ENCODE data around the gene GTF3A. TPM values are rescaled to one million over a fixed set of nuclear protein-coding genes. Genes with fewer than 3 reads are reported as not detected.

Gene GTF3A
- total and polyA plus RNA-seq, 9 of the 15 experiments (the other 6 are each of a cell fraction or from before 2014, with no cell fraction given): 47.5 to 303 (median 174) TPM

DNA sequence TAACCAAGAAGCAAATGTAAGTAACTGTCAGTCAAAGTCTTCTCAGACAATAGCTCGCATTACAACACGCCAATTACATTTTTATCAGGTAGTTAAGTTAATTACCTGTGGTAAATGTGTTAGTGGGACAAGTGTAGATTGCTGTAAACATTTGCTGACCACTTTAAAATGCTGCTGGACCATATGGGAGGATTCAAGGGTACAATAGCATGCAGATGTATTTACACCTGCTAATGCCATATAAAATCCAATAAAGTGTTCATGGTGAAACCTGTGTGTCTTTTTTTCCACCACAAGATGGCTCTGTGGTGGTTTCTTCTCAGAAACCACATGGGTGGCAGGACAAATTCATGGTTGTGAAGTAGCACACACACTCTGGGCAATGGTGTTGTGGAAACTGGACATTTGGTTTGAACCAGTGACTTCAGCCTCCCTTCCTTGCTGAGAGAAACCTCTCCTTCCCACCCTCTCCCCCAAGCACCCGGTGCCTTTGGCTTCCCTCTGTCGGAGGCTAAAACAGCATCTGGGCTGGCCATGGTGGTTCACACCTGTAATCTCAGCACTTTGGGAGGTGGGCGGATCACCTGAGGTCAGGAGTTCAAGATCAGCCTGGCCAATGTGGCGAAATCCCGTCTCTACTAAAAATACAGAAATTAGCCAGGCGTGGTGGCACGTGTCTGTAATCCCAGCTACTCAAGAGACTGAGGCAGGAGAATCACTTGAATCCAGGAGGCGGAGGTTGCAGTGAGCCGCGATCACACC, 18.1 kb upstream of the GTF3A start (continued):
- no peak for TF ChIP-seq MYNN (IDR thresholded peaks at IDR 0.05)
- no peak for TF ChIP-seq MYNN (CRISPR knock-in tag; IDR thresholded peaks at IDR 0.05)
- TF ChIP-seq GABPB2 (CRISPR knock-in tag; conservative IDR thresholded peaks at IDR 0.05): no peak
- TF ChIP-seq NR2C2 (CRISPR knock-in tag; IDR thresholded peaks at IDR 0.05): no peak
- no peak for TF ChIP-seq NR2C2 (tag; IDR thresholded peaks at IDR 0.05)
- TF ChIP-seq, protein P1, sequence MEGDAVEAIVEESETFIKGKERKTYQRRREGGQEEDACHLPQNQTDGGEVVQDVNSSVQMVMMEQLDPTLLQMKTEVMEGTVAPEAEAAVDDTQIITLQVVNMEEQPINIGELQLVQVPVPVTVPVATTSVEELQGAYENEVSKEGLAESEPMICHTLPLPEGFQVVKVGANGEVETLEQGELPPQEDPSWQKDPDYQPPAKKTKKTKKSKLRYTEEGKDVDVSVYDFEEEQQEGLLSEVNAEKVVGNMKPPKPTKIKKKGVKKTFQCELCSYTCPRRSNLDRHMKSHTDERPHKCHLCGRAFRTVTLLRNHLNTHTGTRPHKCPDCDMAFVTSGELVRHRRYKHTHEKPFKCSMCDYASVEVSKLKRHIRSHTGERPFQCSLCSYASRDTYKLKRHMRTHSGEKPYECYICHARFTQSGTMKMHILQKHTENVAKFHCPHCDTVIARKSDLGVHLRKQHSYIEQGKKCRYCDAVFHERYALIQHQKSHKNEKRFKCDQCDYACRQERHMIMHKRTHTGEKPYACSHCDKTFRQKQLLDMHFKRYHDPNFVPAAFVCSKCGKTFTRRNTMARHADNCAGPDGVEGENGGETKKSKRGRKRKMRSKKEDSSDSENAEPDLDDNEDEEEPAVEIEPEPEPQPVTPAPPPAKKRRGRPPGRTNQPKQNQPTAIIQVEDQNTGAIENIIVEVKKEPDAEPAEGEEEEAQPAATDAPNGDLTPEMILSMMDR (IDR thresholded peaks at IDR 0.05 in 2 of 3, conservative IDR thresholded peaks at IDR 0.05 in 1 of 3; ENCODE audit: insufficient read depth in 2 of 3, low read depth in 1 of 3, low read length in 3 of 3): peak; percentile 42 to 57 (median 45)
- no peak for TF ChIP-seq TOE1 (IDR thresholded peaks at IDR 0.05; ENCODE audit: borderline replicate concordance)
- no peak for TF ChIP-seq TOE1 (CRISPR knock-in tag; IDR thresholded peaks at IDR 0.05; ENCODE audit: borderline replicate concordance, low read depth)
- no peak for TF ChIP-seq PTRF (tag; IDR thresholded peaks at IDR 0.05)
- no peak for TF ChIP-seq ETV5 (CRISPR knock-in tag; IDR thresholded peaks at IDR 0.05; ENCODE audit: low read depth)
- TF ChIP-seq HDAC3 (IDR thresholded peaks at IDR 0.05; ENCODE audit: borderline replicate concordance, partially characterized antibody): no peak

Measured in K562 (cell line).